Frontal cortex (tissue), 4 donors: ENCODE measurements around the gene AJM1. TPM values are rescaled to one million over a fixed set of nuclear protein-coding genes. Genes with fewer than 3 reads are reported as not detected.

Experiments used
- DNase-seq, 2 donors: peaks; one replicate each; pipeline ENCODE4 v3.0.0; 2012; ENCODE audit warnings: low spot score in 2 of 2
- FAIRE-seq: peaks from 2 replicates; lab custom pipeline; 2012; peaks lifted over from hg19 to GRCh38; lab: Jason Lieb, UNC
- total RNA-seq: library from RNA; depleted of rRNA; stranded (reverse); fragments of >200 nt; gene quantifications from one replicate; pipeline ENCODE4 v1.2.3, GENCODE V29; 2014
- donor health status: control.
- donor health status: control.
- donor health status: control.

AJM1 gene
- total RNA-seq, 1 donor from 2014 or later = 0.82 TPM

GRCh38 chr9:136807281-136808074 lies 34.8 kb upstream of the AJM1 start, which contains the start of gene RABL6:
TSS of gene RABL6 (plus strand) at chr9:136807948. CDS start at chr9:136808197, 249 bp downstream.
- DNase-seq (peak; percentile 96 to 98), FAIRE-seq (no peak)

DNA sequence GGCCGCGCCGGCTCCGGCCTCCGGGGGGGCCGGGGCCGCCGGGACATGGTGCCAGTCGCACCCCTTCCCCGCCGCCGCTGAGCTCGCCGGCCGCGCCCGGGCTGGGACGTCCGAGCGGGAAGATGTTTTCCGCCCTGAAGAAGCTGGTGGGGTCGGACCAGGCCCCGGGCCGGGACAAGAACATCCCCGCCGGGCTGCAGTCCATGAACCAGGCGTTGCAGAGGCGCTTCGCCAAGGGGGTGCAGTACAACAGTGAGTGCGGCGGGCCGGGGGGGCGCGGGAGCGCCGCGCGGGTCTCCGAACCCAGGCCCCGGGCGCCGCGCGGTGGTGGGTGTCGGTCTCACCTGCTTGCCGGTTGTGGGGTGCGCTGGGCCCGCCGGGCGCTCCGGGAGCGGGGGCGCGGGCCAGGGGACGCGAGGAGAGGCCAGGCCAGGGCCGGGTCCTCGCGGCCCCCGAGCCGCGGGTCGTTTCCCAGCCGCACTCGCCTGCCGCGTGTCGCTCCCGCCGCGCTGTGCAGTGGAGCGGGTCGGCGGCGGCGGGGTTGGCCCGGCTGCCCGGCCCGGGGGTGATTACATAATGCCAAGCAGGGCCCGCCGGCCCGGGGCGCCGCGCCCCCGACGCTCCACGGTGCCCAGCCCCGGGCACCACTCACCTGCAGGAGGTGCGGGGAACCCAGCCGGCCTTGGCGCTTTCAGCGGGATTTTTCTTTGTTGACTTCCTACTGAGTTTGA lies 34.0 kb upstream of the AJM1 start:
- FAIRE-seq (no peak), DNase-seq (peak in 1 of 2 donors; percentile 62)

DNA sequence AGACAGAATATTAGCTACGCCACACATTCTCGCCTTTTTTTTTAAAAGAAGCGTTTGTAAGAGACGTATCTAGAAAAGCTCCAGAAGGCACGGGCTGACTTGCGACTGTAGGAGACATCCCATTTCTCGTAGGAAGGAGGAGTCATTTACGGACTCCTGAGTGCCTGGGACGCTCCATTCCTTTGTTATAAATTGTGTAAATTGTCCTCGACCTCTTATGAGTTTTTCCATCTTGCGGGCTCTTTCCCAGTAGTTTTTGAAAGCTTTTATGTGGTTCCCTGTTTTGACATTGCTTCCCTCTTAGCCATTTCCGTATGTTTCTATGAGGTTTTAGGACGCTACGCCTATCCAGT lies 33.5 kb upstream of the AJM1 start:
- FAIRE-seq = no peak
- no peak for DNase-seq

DNA sequence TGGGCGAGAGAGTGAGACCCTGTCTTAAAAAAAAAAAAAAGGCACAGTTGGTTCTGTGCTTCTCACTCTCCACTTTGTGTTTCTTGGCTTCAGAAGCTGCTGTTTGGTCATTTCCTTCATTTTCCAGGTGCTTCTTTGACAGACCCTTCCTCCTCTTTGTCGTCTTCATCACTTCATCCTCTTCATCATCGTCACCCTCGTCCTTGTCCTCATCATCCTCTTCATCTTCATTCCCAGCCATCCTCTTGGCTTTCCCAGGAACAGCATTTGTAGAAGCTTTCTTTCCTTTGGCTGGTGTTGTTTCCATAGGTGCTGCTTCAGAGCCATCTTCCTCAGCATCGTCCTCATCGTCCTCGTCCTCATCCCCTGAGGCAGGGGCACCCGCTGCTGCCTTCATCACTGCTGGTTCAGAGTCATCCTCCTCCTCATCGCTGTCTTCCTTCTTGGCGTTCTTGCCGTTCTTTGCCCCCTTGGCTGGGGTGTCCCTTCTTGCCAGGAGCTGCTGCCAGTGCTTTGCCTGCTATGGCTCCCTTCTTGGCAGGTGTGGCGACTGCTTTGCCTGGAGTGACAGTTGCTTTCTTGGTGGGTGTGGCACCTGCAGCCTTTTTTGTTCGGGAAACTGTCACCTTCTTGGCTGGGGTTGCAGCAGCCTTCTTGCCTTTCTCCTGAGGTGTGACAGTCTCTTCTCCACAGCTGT lies 27.4 kb upstream of the AJM1 start:
- DNase-seq (no peak), FAIRE-seq (no peak)

DNA sequence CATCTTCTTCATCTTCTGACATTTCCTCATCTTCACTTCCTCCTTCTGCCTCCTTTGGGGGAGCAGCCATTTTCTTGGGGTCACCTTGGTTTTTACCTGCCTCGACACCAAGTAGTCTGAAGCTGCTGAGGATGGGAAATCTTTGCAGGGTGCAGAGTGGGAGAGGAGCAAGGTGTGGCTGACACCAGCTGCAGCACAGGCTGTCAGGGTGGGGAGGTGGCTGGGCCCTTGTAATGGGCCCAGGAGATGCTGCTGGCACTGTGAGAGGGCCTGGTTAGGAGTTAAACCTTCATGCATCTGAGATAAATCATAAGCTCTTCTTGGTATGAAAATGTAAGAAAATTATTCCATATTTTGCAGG lies 26.9 kb upstream of the AJM1 start:
- FAIRE-seq = no peak
- DNase-seq = no peak

GRCh38 chr9:136820971-136821825 lies 21.1 kb upstream of the AJM1 start:
- FAIRE-seq (no peak), DNase-seq (peak; percentile 59 to 65)

- no peak for DNase-seq
These were observed 20.3 kb upstream of the AJM1 start for GRCh38 chr9:136821826-136822544.

DNA sequence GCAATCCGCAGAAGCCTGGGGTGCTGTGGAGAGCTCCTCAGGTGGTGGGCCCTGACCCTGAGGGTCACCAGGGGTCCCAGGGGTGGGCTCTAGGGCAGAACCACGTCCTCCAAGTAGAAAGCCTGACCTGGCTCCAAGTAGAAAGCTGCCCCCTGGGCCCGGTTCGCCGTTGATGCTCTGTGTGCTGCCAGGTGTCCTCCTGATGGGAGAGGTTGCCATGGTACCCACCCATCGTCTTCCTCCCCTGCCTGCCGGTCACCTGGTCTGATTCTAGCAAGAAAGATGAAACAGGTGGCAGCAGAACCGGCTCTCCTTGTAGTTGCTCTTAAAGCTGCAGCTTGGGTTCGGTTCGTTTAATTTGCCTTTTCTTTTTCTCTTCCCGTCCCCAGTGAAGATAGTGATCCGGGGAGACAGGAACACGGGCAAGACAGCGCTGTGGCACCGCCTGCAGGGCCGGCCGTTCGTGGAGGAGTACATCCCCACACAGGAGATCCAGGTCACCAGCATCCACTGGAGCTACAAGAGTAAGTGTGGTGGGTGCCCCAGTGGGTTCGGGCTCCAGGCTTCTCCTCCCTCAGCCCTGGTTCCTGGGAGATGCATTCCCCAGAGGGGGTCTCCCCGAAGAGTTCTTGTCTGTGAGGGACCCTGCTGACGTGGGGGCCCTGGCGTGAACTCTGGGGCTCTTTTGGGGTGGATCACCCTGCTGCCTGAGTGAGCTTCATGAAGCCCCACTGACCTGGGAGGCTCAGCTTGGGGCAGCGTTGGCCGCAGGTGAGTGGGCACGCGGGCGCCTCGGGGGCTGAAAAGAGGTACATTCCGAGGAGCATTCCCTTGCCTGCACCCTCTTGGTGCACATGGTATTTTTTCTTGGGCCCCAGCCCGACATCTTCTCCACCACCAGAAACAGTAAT lies 18.9 kb upstream of the AJM1 start:
- no peak for DNase-seq
- FAIRE-seq = no peak

More at GRCh38 chr9:136821826-136822544, 20.3 kb upstream of the AJM1 start:
- no peak for FAIRE-seq

GRCh38 chr9:136824496-136825225 lies 17.6 kb upstream of the AJM1 start:
- FAIRE-seq (no peak), DNase-seq (no peak)

DNA sequence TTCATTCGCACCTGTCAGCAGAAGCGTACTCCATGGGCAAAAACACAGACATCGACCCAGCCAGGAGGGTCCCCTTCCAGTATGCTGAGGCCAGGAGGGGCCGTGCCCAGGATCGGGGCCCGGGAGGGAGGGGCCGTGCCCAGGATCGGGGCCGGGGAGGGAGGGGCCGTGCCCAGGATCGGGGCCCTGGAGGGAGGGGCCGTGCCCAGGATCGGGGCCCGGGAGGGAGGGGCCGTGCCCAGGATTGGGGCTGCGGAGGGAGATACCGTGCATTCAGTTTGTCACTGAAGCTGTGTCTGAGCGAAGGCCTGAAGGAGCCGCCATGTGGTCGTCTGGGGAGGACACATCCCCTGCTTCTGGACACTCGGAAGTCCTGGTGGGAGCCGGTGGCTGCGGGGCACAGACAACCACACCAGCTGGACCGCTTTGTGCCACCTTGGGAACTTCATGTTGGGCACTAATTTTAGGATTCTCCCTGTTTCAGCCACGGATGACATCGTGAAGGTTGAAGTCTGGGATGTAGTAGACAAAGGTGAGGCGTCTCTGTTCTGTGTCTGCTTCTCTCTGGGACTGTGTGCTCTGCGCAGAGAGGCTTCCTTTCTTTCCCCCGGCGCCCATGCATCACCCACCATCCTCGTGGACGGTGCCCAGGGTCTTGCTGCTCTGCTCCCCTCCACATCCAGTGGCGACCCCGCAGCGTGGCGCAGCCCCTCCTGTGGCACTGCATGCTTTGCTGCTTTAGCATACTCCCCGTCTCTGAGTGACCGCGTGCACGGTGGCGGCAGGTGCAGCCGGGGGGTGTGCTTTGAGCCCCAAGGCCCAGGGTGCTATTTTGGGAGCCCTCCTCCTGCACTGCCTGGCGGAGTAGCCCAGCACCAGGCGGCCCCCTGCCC lies 16.7 kb upstream of the AJM1 start:
- FAIRE-seq (no peak), DNase-seq (no peak)

GRCh38 chr9:136826188-136826541 lies 16.1 kb upstream of the AJM1 start:
- FAIRE-seq (no peak), DNase-seq (no peak)

DNA sequence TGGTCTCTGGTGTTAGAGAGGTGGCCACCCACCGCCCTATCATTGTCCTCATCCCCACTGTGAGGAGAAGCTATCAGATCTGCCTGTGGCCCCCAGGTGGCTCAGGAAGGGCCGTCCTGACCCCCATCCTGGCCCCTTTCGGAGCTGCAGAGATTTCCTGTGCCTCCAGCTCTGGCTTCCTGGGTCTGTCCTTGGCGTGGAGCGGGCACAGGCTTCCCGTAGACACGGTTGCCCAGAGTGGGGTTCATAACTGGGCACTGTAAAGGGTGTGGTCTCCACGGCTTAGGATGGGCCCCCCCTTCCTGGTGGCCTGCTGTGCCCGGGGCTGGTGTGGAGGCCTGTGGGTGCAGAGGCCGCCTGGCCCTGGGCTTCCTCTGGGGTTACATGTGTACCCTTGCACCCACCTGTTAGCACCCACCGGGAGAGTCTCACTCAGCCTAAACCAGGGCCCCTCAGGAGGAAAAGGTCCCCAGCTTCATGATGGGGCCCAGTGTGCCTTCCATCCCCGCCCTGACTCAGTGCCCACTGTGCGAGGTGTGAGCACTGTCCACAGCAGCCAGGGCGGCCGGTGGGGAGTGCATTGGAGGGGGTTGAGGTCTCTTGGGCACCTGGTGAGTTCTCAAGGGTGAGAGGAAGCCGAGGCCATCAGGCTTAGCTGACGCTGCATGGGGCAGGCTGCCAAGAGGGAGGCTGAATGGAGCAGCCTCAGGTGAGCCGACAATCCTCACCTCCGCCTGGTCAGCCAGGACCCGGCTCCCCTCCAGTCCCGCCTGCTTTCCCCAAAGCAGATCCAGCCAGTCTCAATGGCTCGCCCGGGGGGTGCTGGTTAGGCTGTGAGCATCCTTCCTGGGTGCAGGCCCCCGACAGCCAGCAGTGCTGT lies 15.3 kb upstream of the AJM1 start:
- FAIRE-seq = no peak
- DNase-seq = no peak

DNA sequence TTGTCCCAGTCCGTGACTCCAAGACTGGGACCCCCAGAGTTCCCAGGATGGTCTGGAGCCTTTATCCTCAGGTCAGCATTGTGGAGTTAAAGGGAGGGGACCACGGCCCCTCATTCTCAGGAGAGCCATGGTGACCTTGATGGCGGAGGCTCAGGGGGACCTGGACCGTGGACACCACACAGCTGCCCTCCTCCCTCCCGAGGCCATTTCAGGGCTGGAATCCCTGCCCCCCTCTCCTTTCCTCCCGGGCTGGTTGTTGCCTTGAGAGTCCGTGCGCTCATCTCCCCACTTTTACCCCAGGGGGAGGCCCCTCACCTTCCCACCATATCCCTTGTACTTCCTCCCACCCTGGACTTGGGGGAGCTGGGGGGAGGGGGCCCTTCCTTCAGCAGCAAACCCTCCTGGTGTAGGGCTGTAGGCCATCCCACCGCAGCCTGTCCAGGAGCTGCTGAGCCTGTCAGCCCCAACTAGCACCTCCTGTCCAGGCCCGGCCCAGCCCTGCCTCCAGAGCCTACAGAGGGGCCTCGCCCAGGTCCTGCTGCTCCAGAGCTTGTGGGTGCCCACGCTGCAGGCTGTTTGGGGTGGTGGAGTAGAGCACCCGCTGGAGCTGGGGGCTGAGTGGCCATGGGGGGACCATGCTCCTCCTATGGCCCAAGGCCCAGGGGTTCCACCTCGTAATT lies 14.3 kb upstream of the AJM1 start:
- FAIRE-seq = no peak
- no peak for DNase-seq

- FAIRE-seq = no peak
- DNase-seq = no peak
These were observed 13.7 kb upstream of the AJM1 start for GRCh38 chr9:136828474-136829140.

DNA sequence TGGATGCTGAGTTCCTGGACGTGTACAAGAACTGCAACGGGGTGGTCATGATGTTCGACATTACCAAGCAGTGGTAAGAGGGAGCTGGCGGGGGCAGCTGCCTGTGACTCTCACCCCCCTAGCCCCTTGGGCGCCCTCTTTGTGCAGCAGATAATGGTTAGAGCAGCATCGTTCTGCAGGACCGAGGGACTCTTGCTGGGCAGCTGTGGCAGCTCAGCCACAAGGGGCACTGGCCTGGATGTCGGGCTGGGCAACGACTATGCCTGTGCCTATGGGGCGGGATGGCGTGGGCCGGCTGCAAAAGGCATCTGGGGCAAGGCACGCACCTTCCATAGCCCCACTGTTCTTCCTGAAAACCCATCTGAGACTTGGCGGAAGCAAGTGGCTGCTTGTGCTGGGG lies 12.9 kb upstream of the AJM1 start:
- no peak for DNase-seq

More for the DNA sequence above, 12.9 kb upstream of the AJM1 start:
- no peak for FAIRE-seq
